Tongue (tissue), 2 donors: ENCODE data around the gene BANF2. TPM values are rescaled to one million over a fixed set of nuclear protein-coding genes. Genes with fewer than 3 reads are reported as not detected.

Source experiments
- DNase-seq: peaks from one replicate; pipeline ENCODE4 v3.0.0-alpha.2; 2015
- total RNA-seq: library from RNA; depleted of rRNA; stranded (reverse); fragments of >200 nt; gene quantifications from one replicate; pipeline ENCODE4 v1.2.3, GENCODE V29; 2014

The BANF2 gene
- total RNA-seq, 1 donor from 2014 or later = not detected

- DNase-seq = no peak
Observed at GRCh38 chr20:17710379-17711266, 10.9 kb downstream of the BANF2 start.

DNA sequence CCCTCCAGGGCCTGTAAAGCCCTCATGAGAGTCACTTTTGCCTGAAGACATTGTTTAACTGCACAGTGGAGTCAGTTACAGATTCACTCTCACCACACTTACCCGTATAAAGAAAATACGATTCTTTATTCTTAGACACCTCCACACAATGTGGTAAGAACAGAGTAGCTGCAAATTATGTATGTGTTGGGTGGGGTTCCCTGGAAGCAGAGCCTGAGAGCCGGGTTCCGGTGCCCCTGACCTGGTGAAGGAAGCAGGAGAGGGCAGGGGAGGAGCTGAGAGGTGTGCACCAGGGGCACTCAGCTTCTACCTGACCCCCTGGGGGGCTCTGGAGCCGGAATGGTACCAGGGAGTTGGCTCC lies 11.5 kb downstream of the BANF2 start:
- no peak for DNase-seq

GRCh38 chr20:17712201-17712600 lies 12.4 kb downstream of the BANF2 start:
- no peak for DNase-seq

DNA sequence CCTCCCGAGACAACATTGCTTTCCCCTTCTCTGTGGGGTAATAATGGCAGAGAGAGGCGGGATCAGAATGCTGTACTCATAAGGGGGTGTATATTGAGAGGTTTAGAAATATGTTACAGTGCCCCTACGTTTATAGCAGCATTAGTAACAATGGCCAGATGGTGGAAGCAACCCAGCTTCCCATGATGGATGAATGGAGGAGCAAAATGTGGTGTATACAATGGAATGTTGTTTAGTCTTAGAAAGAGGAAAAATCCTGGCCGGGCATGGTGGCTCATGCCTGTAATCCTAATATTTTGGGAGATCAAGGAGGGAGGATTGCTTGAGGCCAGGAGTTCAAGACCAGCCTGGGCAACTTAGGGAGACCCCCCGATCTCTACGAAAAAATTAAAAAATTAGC lies 12.9 kb downstream of the BANF2 start:
- no peak for DNase-seq

DNA sequence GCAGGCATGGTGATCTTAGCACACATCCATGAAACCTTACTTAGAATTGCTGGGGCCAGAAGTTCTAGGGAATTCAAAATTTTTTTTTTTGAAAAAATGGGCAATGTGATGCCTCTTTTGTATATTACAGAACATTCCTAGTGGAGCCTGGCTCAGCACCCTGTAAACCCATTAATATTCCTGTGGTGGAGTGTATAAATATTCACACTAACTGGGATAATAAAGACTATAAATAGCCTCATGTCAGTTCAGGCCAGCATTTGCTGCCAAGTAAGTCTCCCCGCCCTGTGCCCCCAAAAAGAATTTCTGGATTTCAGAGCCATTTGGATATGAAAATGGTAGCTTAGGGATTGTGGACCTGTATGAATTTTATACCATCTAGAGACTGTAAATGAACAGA lies 14.8 kb downstream of the BANF2 start:
- no peak for DNase-seq

- DNase-seq = no peak
Observed at GRCh38 chr20:17715075-17715474, 15.3 kb downstream of the BANF2 start.

DNA sequence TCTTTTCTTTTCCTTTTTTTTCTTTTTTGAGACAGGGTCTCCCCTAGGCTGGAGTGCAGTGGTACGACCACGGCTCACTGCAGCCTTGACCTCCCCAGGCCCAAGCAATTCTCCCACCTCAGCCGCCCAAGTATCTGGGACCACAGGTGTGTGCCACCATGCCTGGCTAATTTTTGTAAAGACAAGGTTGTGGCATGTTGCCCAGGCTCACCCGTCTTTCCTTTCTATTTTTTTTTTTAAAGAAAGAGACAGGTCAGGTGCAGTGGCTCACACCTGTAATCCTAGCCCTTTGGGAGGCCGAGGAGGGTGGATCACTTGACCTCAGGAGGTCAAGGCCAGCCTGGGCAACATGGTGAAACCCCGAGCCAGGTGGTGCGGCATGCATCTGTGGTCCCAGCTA lies 16.6 kb downstream of the BANF2 start:
- no peak for DNase-seq

- no peak for DNase-seq
Observed at GRCh38 chr20:17720755-17721154, 21.0 kb downstream of the BANF2 start.

DNA sequence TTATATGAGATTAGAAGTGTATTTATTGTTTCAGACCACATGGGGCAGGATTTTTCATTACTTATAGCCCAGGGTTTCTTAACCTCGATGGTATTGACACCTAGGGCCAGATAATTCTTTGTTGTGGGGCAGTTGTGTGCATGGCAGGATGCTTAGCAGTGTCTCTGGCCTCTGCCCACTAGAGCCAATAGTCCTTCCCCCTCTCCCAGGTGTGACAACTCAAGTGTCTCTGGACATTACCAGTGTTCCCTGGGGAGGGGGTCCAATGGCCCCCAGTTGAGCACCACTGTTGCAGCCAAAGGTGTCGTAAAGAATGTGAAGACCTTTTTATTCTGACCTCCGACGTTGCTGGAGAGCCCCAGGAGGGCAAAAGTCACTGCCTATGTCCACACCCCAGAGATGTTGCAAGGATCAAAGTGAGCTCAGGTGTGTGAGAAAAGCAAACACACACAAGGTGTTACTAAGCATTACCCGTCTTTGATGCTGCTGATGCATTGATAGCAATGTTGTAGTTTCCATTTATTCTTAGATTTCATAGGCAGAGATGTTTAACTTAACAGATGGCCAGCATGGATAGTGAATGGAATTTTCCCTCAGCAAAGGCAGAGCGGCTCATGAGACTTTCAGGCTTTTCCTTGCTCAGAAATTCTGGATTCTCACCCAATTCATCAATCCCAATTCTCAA lies 22.2 kb downstream of the BANF2 start:
- no peak for DNase-seq

- DNase-seq = no peak
Observed at GRCh38 chr20:17722493-17723300, 22.9 kb downstream of the BANF2 start.

- no peak for DNase-seq
Observed at GRCh38 chr20:17723301-17723691, 23.5 kb downstream of the BANF2 start.

DNA sequence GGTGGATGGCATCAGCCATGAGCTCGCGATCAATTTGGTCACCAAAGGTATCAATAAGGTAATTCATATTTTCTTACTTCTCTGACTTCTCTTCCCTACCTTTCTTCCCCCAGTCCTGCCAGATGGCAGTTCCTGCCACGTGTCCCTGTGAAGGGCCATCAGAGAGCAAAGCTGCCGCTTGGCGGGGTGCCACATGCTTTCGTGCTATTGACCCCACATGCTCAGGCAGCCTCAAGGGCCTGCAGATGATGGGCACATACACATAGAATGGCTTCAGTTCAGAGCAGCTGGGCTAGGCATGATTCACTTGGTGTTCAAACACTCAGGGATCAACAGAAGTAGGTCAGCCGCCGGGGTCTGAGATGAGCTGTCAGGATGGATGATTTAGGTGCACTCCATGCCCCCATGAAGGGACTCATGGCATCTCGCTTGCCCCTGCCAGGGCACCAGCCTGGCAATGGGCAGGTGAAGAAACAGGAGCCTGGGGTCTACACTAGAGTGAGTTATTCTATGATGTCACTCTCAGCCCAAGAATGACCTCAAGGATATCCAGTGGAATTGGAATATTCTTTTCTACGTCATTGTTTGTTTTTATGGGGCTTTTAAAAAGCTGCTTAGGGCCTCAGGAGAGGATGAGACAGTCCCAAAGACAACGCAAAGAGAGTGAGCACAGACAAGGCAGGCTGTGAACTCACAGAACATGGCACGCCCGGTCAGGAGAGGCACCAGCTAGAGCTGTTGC lies 25.5 kb downstream of the BANF2 start:
- peak; percentile 65 for DNase-seq

DNA sequence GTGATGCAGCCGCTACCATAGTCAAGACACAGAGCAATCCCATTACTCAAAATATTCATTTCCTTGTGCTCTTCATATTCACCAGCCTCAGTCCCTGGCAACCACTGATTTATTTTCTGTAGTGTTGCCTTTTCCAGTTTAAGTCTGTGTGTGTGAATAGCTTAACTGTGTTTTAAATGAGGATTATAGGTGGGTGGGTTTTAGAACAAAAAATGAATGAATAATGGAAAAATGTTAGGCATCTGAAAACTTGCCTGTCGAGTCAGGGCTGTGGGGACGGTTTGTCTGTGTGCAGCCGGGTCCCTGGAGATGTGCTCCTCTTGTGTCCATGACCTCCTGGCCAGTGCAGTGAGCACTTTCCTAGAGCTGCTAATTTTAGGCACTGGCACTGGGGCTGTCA lies 27.1 kb downstream of the BANF2 start:
- no peak for DNase-seq

GRCh38 chr20:17727351-17727750 lies 27.6 kb downstream of the BANF2 start:
- DNase-seq = no peak

DNA sequence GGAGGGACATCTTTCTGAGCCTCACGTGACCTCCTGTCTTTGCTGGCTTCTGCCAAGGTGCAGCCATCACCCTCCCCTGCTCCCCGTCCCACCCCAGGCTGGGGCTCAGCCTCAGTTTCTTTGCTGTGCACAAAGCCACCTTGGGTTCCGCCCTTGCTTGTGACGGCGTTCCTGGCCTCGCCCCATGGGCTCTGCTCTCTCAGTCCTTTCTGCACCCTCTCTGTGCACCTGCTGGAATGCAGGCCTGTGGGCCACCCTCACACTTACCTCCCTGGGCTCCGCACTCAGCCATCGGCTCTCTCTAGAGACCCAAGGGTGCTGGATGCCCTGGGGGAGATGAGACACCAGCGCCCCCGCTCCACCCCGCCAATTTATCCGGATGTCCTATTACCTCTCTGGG lies 28.3 kb downstream of the BANF2 start:
- DNase-seq = no peak

- no peak for DNase-seq
Observed at GRCh38 chr20:17730071-17730470, 30.3 kb downstream of the BANF2 start.

DNA sequence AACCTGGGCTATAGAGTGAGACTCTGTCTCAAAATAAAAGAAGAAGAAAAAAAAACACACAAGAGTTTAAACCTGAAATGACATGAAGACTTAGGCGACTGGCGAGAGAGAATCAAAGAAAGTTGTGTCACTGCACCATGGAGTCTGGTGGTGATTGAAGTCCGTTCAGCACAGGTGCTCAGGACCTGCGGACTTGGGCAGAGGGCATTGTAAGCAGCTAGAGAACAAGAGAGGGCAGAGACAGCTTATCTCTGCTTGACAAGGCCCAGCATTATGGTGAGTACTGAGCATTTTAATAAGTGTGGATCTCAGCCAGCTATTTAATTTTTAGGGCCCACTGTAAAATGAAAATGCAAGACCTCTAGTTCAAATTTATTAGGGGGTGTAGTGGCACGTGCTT lies 31.5 kb downstream of the BANF2 start:
- DNase-seq = no peak

- DNase-seq = peak; percentile 56
Observed at GRCh38 chr20:17732907-17733521, 33.2 kb downstream of the BANF2 start.

GRCh38 chr20:17733767-17734304 lies 34.1 kb downstream of the BANF2 start:
- DNase-seq = peak; percentile 27

- DNase-seq = no peak
Observed at GRCh38 chr20:17734374-17734773, 34.6 kb downstream of the BANF2 start.

- no peak for DNase-seq
Observed at GRCh38 chr20:17735206-17735804, 35.5 kb downstream of the BANF2 start.
